K562 (cell line): ENCODE results near the gene EMP2. TPM values are rescaled to one million over a fixed set of nuclear protein-coding genes. Genes with fewer than 3 reads are reported as not detected.

Experiments
- HDAC6 ChIP-seq: IDR thresholded peaks from 2 replicates; pipeline ENCODE4 v1.6.1; 2012; ENCODE audit warnings: low read depth, mild to moderate bottlenecking, control low read depth, inconsistent platforms, low read length, moderate library complexity
- HMG20A ChIP-seq: fragments of 450-650 bp; formaldehyde crosslinking; conservative IDR thresholded peaks from 2 replicates; pipeline ENCODE4 v1.4.0; 2020; ENCODE audit warnings: mild to moderate bottlenecking, mixed read lengths
- RCOR1 ChIP-seq, 2 experiments: IDR thresholded peaks; 2 replicates each; pipeline ENCODE4 v1.6.1; 2012; ENCODE audit warnings: low read depth in 2 of 2, low read length in 2 of 2, borderline replicate concordance in 1 of 2, improper control_type of control experiment in 1 of 2
- SAFB ChIP-seq: fragments of 200-400 bp; formaldehyde crosslinking; IDR thresholded peaks from 2 replicates; pipeline ENCODE4 v1.6.1; 2017; ENCODE audit warnings: low read depth, low read length, borderline replicate concordance
- SPI1 ChIP-seq: IDR thresholded peaks from 2 replicates; pipeline ENCODE4 v1.6.1; 2011; ENCODE audit warnings: low read depth, low read length, control low read depth, borderline replicate concordance
- TAF7 ChIP-seq: fragments of 450-650 bp; IDR thresholded peaks from 2 replicates; pipeline ENCODE4 v1.6.1; 2016; ENCODE audit warnings: missing genetic modification characterization, missing compliant biosample characterization
- XRCC4 ChIP-seq: IDR thresholded peaks from one replicate; pipeline ENCODE4 v1.6.1; 2011; ENCODE audit not compliant: insufficient read depth, insufficient read length; ENCODE audit errors: extremely low read depth
- polyA plus RNA-seq, 8 experiments: library from polyadenylated mRNA; depleted of rRNA in 4 of 8; stranded (reverse) in 5 of 8; unstranded in 3 of 8; fragments of >200 nt; fragmentation: Nextera tagmentation in 2 of 8; fragmentation: Illumina TruSeq in 1 of 8; extraction: Ambion mirVana in 2 of 8; extraction: Trizol in 1 of 8; gene quantifications; 2 replicates each; pipeline versions ENCODE4 v1.2.1 to v1.2.3, GENCODE V29; 2011 to 2014; ENCODE audit warnings: inconsistent platforms in 1 of 8, missing spikeins in 1 of 8
- total RNA-seq, 7 experiments: library from RNA; depleted of rRNA in 6 of 7; stranded (reverse); fragments of >200 nt in 6 of 7; fragmentation: Illumina TruSeq in 2 of 7; extraction: Trizol in 2 of 7; gene quantifications; 2 replicates each; pipeline versions ENCODE4 v1.2.1 to v1.2.3, GENCODE V29; 2011 to 2021; ENCODE audit warnings: low replicate concordance in 1 of 7
- TF ChIP-seq, protein P1 (sequence below): sonication (generic); formaldehyde crosslinking; IDR thresholded peaks from 2 replicates; pipeline ENCODE4 v1.8.1; 2023; ENCODE audit warnings: mild to moderate bottlenecking, missing genetic modification reagents
- TF ChIP-seq, protein P2 (sequence below): fragments of 450-650 bp; IDR thresholded peaks from 2 replicates; pipeline ENCODE4 v1.6.1; 2016; ENCODE audit warnings: borderline replicate concordance
- TF ChIP-seq, protein P3 (sequence below): fragments of 450-650 bp; formaldehyde crosslinking; IDR thresholded peaks from 2 replicates; pipeline ENCODE4 v1.4.0; 2022; ENCODE audit warnings: missing genetic modification characterization

Gene EMP2
- total and polyA plus RNA-seq, 9 of the 15 experiments (the other 6 are each of a cell fraction or from before 2014, with no cell fraction given): 0.73 to 6.2 (median 3.1) TPM

DNA sequence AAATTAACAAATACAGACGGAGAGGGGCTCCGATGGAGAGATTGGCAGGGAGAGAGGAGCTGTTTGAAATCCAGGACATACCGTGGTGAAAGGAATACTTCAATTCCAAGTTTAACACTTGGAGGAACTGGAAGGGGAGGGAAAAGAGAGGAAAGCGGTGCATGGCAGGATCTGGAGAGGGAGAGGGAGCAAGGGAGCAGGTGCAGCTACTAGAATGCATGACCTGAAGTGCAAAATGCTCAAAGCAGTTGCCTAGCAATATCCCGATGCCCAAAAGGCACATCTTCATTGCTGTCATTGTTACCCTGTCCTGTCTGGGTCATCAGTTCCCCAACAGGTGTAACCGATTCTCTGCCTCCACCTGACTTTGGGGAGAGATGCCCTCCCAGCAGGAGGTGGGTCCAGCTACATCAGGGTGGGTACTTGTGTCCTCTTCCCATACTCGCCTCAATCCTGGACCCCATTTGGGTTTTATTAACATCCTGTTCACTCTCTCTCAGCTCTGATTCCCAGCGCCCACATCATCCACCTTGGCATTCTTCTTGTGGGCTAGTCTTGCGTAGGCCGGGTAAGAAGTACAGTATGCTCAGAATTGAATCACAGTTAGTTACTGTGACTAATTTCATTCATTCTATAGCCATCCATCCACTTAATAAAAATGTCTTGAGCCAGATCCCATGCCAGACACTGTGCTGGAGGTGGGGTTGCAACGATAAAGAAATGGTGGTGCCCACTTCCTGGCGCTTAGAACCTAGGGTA, 37.4 kb upstream of the EMP2 start (continued):
- TF ChIP-seq, protein P1, sequence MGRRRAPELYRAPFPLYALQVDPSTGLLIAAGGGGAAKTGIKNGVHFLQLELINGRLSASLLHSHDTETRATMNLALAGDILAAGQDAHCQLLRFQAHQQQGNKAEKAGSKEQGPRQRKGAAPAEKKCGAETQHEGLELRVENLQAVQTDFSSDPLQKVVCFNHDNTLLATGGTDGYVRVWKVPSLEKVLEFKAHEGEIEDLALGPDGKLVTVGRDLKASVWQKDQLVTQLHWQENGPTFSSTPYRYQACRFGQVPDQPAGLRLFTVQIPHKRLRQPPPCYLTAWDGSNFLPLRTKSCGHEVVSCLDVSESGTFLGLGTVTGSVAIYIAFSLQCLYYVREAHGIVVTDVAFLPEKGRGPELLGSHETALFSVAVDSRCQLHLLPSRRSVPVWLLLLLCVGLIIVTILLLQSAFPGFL (CRISPR knock-in tag): no peak
- TF ChIP-seq HDAC6: no peak
- TF ChIP-seq, protein P2, sequence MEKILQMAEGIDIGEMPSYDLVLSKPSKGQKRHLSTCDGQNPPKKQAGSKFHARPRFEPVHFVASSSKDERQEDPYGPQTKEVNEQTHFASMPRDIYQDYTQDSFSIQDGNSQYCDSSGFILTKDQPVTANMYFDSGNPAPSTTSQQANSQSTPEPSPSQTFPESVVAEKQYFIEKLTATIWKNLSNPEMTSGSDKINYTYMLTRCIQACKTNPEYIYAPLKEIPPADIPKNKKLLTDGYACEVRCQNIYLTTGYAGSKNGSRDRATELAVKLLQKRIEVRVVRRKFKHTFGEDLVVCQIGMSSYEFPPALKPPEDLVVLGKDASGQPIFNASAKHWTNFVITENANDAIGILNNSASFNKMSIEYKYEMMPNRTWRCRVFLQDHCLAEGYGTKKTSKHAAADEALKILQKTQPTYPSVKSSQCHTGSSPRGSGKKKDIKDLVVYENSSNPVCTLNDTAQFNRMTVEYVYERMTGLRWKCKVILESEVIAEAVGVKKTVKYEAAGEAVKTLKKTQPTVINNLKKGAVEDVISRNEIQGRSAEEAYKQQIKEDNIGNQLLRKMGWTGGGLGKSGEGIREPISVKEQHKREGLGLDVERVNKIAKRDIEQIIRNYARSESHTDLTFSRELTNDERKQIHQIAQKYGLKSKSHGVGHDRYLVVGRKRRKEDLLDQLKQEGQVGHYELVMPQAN: no peak
- no peak for TF ChIP-seq SPI1
- TF ChIP-seq RCOR1 (IDR thresholded peaks at IDR 0.05; ENCODE audit: borderline replicate concordance in 1 of 2, low read depth in 2 of 2, low read length in 2 of 2): no peak
- TF ChIP-seq HMG20A (CRISPR knock-in tag): no peak
- TF ChIP-seq, protein P3, sequence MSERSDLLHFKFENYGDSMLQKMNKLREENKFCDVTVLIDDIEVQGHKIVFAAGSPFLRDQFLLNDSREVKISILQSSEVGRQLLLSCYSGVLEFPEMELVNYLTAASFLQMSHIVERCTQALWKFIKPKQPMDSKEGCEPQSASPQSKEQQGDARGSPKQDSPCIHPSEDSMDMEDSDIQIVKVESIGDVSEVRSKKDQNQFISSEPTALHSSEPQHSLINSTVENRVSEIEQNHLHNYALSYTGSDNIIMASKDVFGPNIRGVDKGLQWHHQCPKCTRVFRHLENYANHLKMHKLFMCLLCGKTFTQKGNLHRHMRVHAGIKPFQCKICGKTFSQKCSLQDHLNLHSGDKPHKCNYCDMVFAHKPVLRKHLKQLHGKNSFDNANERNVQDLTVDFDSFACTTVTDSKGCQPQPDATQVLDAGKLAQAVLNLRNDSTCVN (CRISPR knock-in tag): no peak
- TF ChIP-seq SAFB: no peak
- TF ChIP-seq XRCC4: no peak
- TF ChIP-seq TAF7 (tag): no peak
- TF ChIP-seq, all 486 proteins: peak for 0
